ENCODE data around the gene PPFIA1.

PPFIA1 gene

DNA sequence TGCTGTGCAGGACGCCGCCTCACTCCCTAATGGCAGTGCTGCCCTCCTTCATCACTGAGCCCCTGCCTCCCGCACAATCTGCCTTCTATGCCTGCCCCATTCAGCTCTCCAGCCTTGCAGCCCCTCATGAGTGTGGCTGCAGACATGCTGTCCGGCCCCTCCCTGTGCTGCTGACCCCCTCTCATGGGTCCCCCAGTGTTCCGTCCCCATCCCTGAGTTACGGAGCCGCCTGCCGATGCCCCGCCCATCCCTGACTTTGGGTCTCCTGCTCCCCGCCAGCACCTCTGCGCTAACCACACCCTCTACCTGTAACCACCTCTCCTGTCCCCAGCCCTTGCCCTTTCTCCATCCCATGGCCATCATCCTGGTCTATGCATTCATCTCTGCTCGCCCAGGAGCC lies 161.1 kb downstream of the PPFIA1 start:
- H3K4me2 ChIP-seq (ENCODE audit: low read length): no peak overlapping the region
- H4K8ac ChIP-seq (ENCODE audit: low read depth, low read length): no peak overlapping the region
- no peak overlapping the region for H2AK5ac ChIP-seq (ENCODE audit: low read length)
- H4K5ac ChIP-seq (ENCODE audit: low read length): no peak overlapping the region
- no peaks in the 10 kb centered on the region for H3K79me2 ChIP-seq (ENCODE audit: control insufficient read depth, insufficient read depth, low read length)
- H3K56ac ChIP-seq (ENCODE audit: low read length): no peak overlapping the region
- no peak overlapping the region for H3K4ac ChIP-seq (ENCODE audit: low read depth, low read length)
- no peaks in the 10 kb centered on the region for H3K27me3 ChIP-seq (ENCODE audit: insufficient read depth, low read length, poor library complexity)
- no peak for DNase-seq
- H3K4me1 ChIP-seq (ENCODE audit: control insufficient read depth, low read depth, low read length): no peaks in the 10 kb centered on the region
- H3K4me3 ChIP-seq (ENCODE audit: low read length): no peak overlapping the region
- H2BK5ac ChIP-seq (ENCODE audit: low read length): no peak overlapping the region
- no CpG with 5 or more reads among the region's 12 CpGs for WGBS (ENCODE audit: extremely low coverage, insufficient coverage, low lambda C conversion rate)
- no peak overlapping the region for H3K18ac ChIP-seq (ENCODE audit: low read length)
- H3K23ac ChIP-seq (ENCODE audit: low read length): no peak overlapping the region
- H3K27ac ChIP-seq (ENCODE audit: low read depth, low read length): no peak overlapping the region
- no peak overlapping the region for H2BK15ac ChIP-seq (replicated peaks; ENCODE audit: low read depth)
- peaks cover 32% of the 10 kb centered on the region for H3K36me3 ChIP-seq (ENCODE audit: control insufficient read depth, insufficient read depth, low read length)
- no peaks in the 10 kb centered on the region for H3K79me1 ChIP-seq (ENCODE audit: low read length)
- no peak overlapping the region for H3K9ac ChIP-seq (ENCODE audit: low read length)
- no peak overlapping the region for H2BK120ac ChIP-seq (ENCODE audit: low read depth, low read length)

DNA sequence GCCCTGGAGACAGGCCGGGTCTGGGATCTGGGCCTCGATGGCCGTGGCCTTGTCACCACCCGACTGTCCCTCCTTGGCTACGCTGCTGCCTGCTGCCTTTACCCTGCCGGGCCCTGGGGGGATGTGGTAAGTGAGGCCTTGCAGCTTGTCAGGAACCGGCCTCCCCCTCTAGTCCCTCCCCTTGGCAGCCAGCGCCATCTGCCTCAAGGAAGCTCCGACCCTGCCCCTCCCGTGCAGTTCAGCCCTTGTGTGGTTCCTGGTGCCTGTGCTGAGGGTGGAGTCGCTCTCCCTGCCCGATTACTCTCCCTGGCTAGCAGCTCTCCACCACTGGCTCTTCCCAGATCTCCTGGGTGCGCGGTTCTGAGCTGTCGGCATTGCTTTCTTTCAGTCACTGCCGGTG lies 161.6 kb downstream of the PPFIA1 start:
- Histone ChIP-seq H3K27ac (ENCODE audit: low read depth, low read length) (no peak overlapping the region), H3K56ac (ENCODE audit: low read length) (no peak overlapping the region), H3K4ac (ENCODE audit: low read depth, low read length) (no peak overlapping the region), H3K18ac (ENCODE audit: low read length) (no peak overlapping the region), H2BK15ac (replicated peaks; ENCODE audit: low read depth) (no peak overlapping the region), H3K79me2 (ENCODE audit: control insufficient read depth, insufficient read depth, low read length) (no peaks in the 10 kb centered on the region), H2BK5ac (ENCODE audit: low read length) (no peak overlapping the region), H2AK5ac (ENCODE audit: low read length) (no peak overlapping the region), H3K4me2 (ENCODE audit: low read length) (no peak overlapping the region), H3K9ac (ENCODE audit: low read length) (no peak overlapping the region), H3K23ac (ENCODE audit: low read length) (no peak overlapping the region), H4K5ac (ENCODE audit: low read length) (no peak overlapping the region), H3K27me3 (ENCODE audit: insufficient read depth, low read length, poor library complexity) (no peaks in the 10 kb centered on the region), H3K79me1 (ENCODE audit: low read length) (no peaks in the 10 kb centered on the region), H2BK120ac (ENCODE audit: low read depth, low read length) (no peak overlapping the region), H3K36me3 (ENCODE audit: control insufficient read depth, insufficient read depth, low read length) (peaks cover 33% of the 10 kb centered on the region), H3K4me3 (ENCODE audit: low read length) (no peak overlapping the region), H4K8ac (ENCODE audit: low read depth, low read length) (no peak overlapping the region), H3K4me1 (ENCODE audit: control insufficient read depth, low read depth, low read length) (no peaks in the 10 kb centered on the region)
- no CpG with 5 or more reads among the region's 16 CpGs for WGBS (ENCODE audit: extremely low coverage, insufficient coverage, low lambda C conversion rate)
- no peak for DNase-seq

DNA sequence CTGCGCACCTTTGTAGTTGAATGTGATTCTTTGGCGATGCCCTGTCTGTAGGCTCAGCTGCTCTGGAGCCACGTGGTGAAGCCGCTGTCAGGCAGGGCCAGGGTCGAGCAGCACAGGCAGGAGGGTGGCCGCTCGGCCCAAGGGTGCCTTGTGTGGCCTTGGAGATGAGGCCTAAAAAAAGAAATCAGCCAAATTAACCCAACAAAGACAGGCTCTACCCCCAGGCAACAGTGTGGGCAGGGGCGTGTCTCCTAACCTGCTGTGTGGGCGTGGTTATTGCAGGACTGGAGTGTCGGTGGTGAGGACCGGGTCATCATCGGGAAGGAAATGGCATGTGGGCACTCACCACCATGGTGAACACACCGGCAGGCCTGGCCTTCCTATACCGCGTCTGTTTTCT lies 162.1 kb downstream of the PPFIA1 start:
- H3K27me3 ChIP-seq (ENCODE audit: insufficient read depth, low read length, poor library complexity): no peaks in the 10 kb centered on the region
- H3K4me2 ChIP-seq (ENCODE audit: low read length): no peak overlapping the region
- H3K56ac ChIP-seq (ENCODE audit: low read length): no peak overlapping the region
- H3K36me3 ChIP-seq (ENCODE audit: control insufficient read depth, insufficient read depth, low read length): peaks cover 33% of the 10 kb centered on the region
- no peak overlapping the region for H4K8ac ChIP-seq (ENCODE audit: low read depth, low read length)
- H2BK15ac ChIP-seq (replicated peaks; ENCODE audit: low read depth): no peak overlapping the region
- H3K9ac ChIP-seq (ENCODE audit: low read length): no peak overlapping the region
- H3K79me2 ChIP-seq (ENCODE audit: control insufficient read depth, insufficient read depth, low read length): no peaks in the 10 kb centered on the region
- H3K4ac ChIP-seq (ENCODE audit: low read depth, low read length): no peak overlapping the region
- H3K4me3 ChIP-seq (ENCODE audit: low read length): no peak overlapping the region
- H2AK5ac ChIP-seq (ENCODE audit: low read length): no peak overlapping the region
- H3K27ac ChIP-seq (ENCODE audit: low read depth, low read length): no peak overlapping the region
- H2BK120ac ChIP-seq (ENCODE audit: low read depth, low read length): no peak overlapping the region
- no peak overlapping the region for H4K5ac ChIP-seq (ENCODE audit: low read length)
- H3K23ac ChIP-seq (ENCODE audit: low read length): no peak overlapping the region
- no peaks in the 10 kb centered on the region for H3K4me1 ChIP-seq (ENCODE audit: control insufficient read depth, low read depth, low read length)
- no peak overlapping the region for H2BK5ac ChIP-seq (ENCODE audit: low read length)
- H3K79me1 ChIP-seq (ENCODE audit: low read length): no peaks in the 10 kb centered on the region
- DNase-seq: no peak
- no peak overlapping the region for H3K18ac ChIP-seq (ENCODE audit: low read length)
- whole genome bisulfite sequencing (ENCODE audit: extremely low coverage, insufficient coverage, low lambda C conversion rate): no CpG with 5 or more reads among the region's 15 CpGs

DNA sequence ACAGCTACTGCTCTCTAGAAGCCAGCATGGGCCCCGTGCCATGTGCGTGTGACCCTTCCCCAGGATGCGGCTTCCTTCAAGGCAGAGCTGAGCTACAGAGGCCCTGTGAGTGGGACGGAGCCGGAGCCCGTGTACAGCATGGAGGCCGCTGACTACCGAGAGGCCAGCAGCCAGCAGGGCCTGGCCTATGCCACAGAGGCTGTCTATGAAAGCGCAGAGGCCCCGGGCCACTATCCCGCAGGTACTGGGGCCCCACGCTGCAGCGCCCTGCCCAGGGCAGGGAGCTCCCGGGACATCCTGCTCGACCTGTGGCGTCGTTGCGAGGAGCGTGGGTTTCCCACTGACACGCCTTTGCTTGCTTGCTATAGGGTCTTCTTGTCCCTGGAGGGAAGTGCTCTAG lies 162.5 kb downstream of the PPFIA1 start:
- no CpG with 5 or more reads among the region's 20 CpGs for WGBS (ENCODE audit: extremely low coverage, insufficient coverage, low lambda C conversion rate)
- no peak overlapping the region for H3K4me2 ChIP-seq (ENCODE audit: low read length)
- no peak overlapping the region for H4K8ac ChIP-seq (ENCODE audit: low read depth, low read length)
- H3K27me3 ChIP-seq (ENCODE audit: insufficient read depth, low read length, poor library complexity): no peaks in the 10 kb centered on the region
- no peak overlapping the region for H3K23ac ChIP-seq (ENCODE audit: low read length)
- no peak overlapping the region for H3K18ac ChIP-seq (ENCODE audit: low read length)
- no peak overlapping the region for H4K5ac ChIP-seq (ENCODE audit: low read length)
- no peak overlapping the region for H2BK120ac ChIP-seq (ENCODE audit: low read depth, low read length)
- H2AK5ac ChIP-seq (ENCODE audit: low read length): no peak overlapping the region
- no peak overlapping the region for H3K56ac ChIP-seq (ENCODE audit: low read length)
- H3K4me3 ChIP-seq (ENCODE audit: low read length): no peak overlapping the region
- H2BK15ac ChIP-seq (replicated peaks; ENCODE audit: low read depth): no peak overlapping the region
- H3K9ac ChIP-seq (ENCODE audit: low read length): no peak overlapping the region
- H3K4ac ChIP-seq (ENCODE audit: low read depth, low read length): no peak overlapping the region
- H3K4me1 ChIP-seq (ENCODE audit: control insufficient read depth, low read depth, low read length): no peaks in the 10 kb centered on the region
- peaks cover 32% of the 10 kb centered on the region for H3K36me3 ChIP-seq (ENCODE audit: control insufficient read depth, insufficient read depth, low read length)
- no peak overlapping the region for H2BK5ac ChIP-seq (ENCODE audit: low read length)
- H3K27ac ChIP-seq (ENCODE audit: low read depth, low read length): no peak overlapping the region
- no peak for DNase-seq
- no peaks in the 10 kb centered on the region for H3K79me2 ChIP-seq (ENCODE audit: control insufficient read depth, insufficient read depth, low read length)
- H3K79me1 ChIP-seq (ENCODE audit: low read length): no peaks in the 10 kb centered on the region

DNA sequence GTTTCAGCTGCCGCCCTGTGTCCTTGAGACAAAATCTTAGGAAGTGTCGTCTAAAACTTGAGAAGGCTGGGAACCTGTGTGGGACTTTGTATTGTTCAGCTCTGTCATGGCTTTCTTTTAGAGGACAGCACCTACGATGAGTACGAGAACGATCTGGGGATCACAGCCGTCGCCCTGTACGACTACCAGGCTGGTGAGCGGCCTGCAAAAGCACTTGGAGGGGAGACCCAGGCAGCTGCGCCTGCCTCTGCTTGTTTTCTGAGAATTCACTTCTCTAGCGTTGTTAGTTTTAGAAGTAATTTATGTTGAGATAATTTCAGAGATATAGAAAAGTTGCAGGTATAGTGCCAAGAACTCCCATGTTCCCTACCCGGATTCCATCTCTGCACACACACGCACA lies 163.0 kb downstream of the PPFIA1 start:
- no peak overlapping the region for H4K8ac ChIP-seq (ENCODE audit: low read depth, low read length)
- H3K4me1 ChIP-seq (ENCODE audit: control insufficient read depth, low read depth, low read length): no peaks in the 10 kb centered on the region
- H3K27me3 ChIP-seq (ENCODE audit: insufficient read depth, low read length, poor library complexity): no peaks in the 10 kb centered on the region
- no peak overlapping the region for H3K27ac ChIP-seq (ENCODE audit: low read depth, low read length)
- H4K5ac ChIP-seq (ENCODE audit: low read length): no peak overlapping the region
- H3K56ac ChIP-seq (ENCODE audit: low read length): no peak overlapping the region
- H3K79me1 ChIP-seq (ENCODE audit: low read length): no peaks in the 10 kb centered on the region
- H3K4me3 ChIP-seq (ENCODE audit: low read length): no peak overlapping the region
- no peak overlapping the region for H2AK5ac ChIP-seq (ENCODE audit: low read length)
- no CpG with 5 or more reads among the region's 13 CpGs for WGBS (ENCODE audit: extremely low coverage, insufficient coverage, low lambda C conversion rate)
- H3K18ac ChIP-seq (ENCODE audit: low read length): no peak overlapping the region
- H3K4ac ChIP-seq (ENCODE audit: low read depth, low read length): no peak overlapping the region
- DNase-seq: no peak
- peaks cover 33% of the 10 kb centered on the region for H3K36me3 ChIP-seq (ENCODE audit: control insufficient read depth, insufficient read depth, low read length)
- no peak overlapping the region for H3K4me2 ChIP-seq (ENCODE audit: low read length)
- H2BK5ac ChIP-seq (ENCODE audit: low read length): no peak overlapping the region
- H2BK15ac ChIP-seq (replicated peaks; ENCODE audit: low read depth): no peak overlapping the region
- no peak overlapping the region for H3K23ac ChIP-seq (ENCODE audit: low read length)
- no peak overlapping the region for H2BK120ac ChIP-seq (ENCODE audit: low read depth, low read length)
- no peak overlapping the region for H3K9ac ChIP-seq (ENCODE audit: low read length)
- no peaks in the 10 kb centered on the region for H3K79me2 ChIP-seq (ENCODE audit: control insufficient read depth, insufficient read depth, low read length)
